Activated T-cell treated with anti-CD3 and anti-CD28 coated beads, Interleukin-2, amount 50 U/mL, for 4 hours (primary cell): ENCODE measurements around the gene PRF1. TPM values are rescaled to one million over a fixed set of nuclear protein-coding genes. Genes with fewer than 3 reads are reported as not detected.

Source experiments
- ATAC-seq, 2 donors: fragments of 200-7000 bp; cut with Tn5 transposase; one replicate each; pipeline ENCODE4 v1.10.0; 2021
- DNase-seq: peaks from one replicate; pipeline ENCODE4 v3.0.0-alpha.2; 2020
- H3K27me3 Mint-ChIP-seq: one replicate; pipeline ENCODE4 v1.8.0; 2021; ENCODE audit warnings: low read depth, mixed read lengths
- H3K36me3 Mint-ChIP-seq: one replicate; pipeline ENCODE4 v1.8.0; 2022; ENCODE audit warnings: mixed read lengths; ENCODE audit not compliant: insufficient read depth
- H3K4me1 Mint-ChIP-seq: one replicate; pipeline ENCODE4 v1.8.0; 2021; ENCODE audit warnings: low read depth, mixed read lengths
- H3K4me3 Mint-ChIP-seq: one replicate; pipeline ENCODE4 v1.8.0; 2021; ENCODE audit warnings: mild to moderate bottlenecking, moderate library complexity, mixed read lengths
- H3K9me3 Mint-ChIP-seq: one replicate; pipeline ENCODE4 v1.8.0; 2021; ENCODE audit warnings: mixed read lengths
- total RNA-seq, 3 donors: library from RNA; stranded (reverse); gene quantifications; one replicate each; pipeline ENCODE4 v1.2.1, GENCODE V29; 2021

Gene PRF1
- total RNA-seq, 3 donors from 2014 or later, result 15.7 to 57.6 (median 36.6) TPM

GRCh38 chr10:70604106-70604505 lies 1.6 kb upstream of the PRF1 start:
- ATAC-seq (no peak), DNase-seq (no peak)
- Mint-ChIP-seq H3K27me3 (no peaks in the 10 kb centered on the region), H3K4me1 (peaks cover 50% of the 10 kb centered on the region), H3K4me3 (peak overlapping the region; percentile 92), H3K9me3 (no peaks in the 10 kb centered on the region), H3K36me3 (peaks cover 4% of the 10 kb centered on the region)

- Mint-ChIP-seq H3K9me3 (no peaks in the 10 kb centered on the region), H3K36me3 (peaks cover 7% of the 10 kb centered on the region), H3K27me3 (no peaks in the 10 kb centered on the region), H3K4me1 (peaks cover 53% of the 10 kb centered on the region), H3K4me3 (peak overlapping the region; percentile 92)
- DNase-seq, result peak; percentile 36
- peak; percentile 50 to 53 for ATAC-seq
Observed at GRCh38 chr10:70603449-70603801, 884 bp upstream of the PRF1 start.

GRCh38 chr10:70601746-70602145 lies 795 bp downstream of the PRF1 start:
- peaks cover 17% of the 10 kb centered on the region for H3K36me3 Mint-ChIP-seq

GRCh38 chr10:70600512-70601395 lies 1.8 kb downstream of the PRF1 start:
- Mint-ChIP-seq H3K36me3 (peaks cover 21% of the 10 kb centered on the region), H3K4me1 (peaks cover 59% of the 10 kb centered on the region), H3K27me3 (no peaks in the 10 kb centered on the region), H3K9me3 (no peaks in the 10 kb centered on the region), H3K4me3 (peak overlapping the region; percentile 92)
- DNase-seq (no peak), ATAC-seq (no peak)

More at GRCh38 chr10:70601746-70602145, 795 bp downstream of the PRF1 start:
- no peaks in the 10 kb centered on the region for H3K9me3 Mint-ChIP-seq
- no peaks in the 10 kb centered on the region for H3K27me3 Mint-ChIP-seq
- no peak for DNase-seq
- H3K4me3 Mint-ChIP-seq, result peak overlapping the region; percentile 92
- no peak for ATAC-seq
- H3K4me1 Mint-ChIP-seq, result peaks cover 55% of the 10 kb centered on the region

GRCh38 chr10:70599791-70600190 lies 2.8 kb downstream of the PRF1 start:
- no peaks in the 10 kb centered on the region for H3K9me3 Mint-ChIP-seq
- H3K27me3 Mint-ChIP-seq, result no peaks in the 10 kb centered on the region
- DNase-seq, result no peak
- H3K36me3 Mint-ChIP-seq, result peaks cover 22% of the 10 kb centered on the region
- ATAC-seq, result no peak
- H3K4me3 Mint-ChIP-seq, result peak overlapping the region; percentile 92
- peaks cover 66% of the 10 kb centered on the region for H3K4me1 Mint-ChIP-seq

GRCh38 chr10:70599319-70599718 lies 3.2 kb downstream of the PRF1 start:
- no peak for DNase-seq
- peaks cover 22% of the 10 kb centered on the region for H3K36me3 Mint-ChIP-seq
- ATAC-seq, result no peak
- H3K27me3 Mint-ChIP-seq, result no peaks in the 10 kb centered on the region
- H3K9me3 Mint-ChIP-seq, result no peaks in the 10 kb centered on the region
- peak overlapping the region; percentile 92 for H3K4me3 Mint-ChIP-seq
- peaks cover 68% of the 10 kb centered on the region for H3K4me1 Mint-ChIP-seq

GRCh38 chr10:70598857-70599295 lies 3.7 kb downstream of the PRF1 start:
- ATAC-seq, result no peak

GRCh38 chr10:70597856-70598815 lies 4.4 kb downstream of the PRF1 start:
- H3K36me3 Mint-ChIP-seq, result peaks cover 22% of the 10 kb centered on the region
- H3K4me3 Mint-ChIP-seq, result no peak overlapping the region
- ATAC-seq (no peak), DNase-seq (no peak)
- H3K4me1 Mint-ChIP-seq, result peaks cover 58% of the 10 kb centered on the region
- no peaks in the 10 kb centered on the region for H3K27me3 Mint-ChIP-seq
- no peaks in the 10 kb centered on the region for H3K9me3 Mint-ChIP-seq

More at GRCh38 chr10:70598857-70599295, 3.7 kb downstream of the PRF1 start:
- H3K9me3 Mint-ChIP-seq, result no peaks in the 10 kb centered on the region
- H3K4me1 Mint-ChIP-seq, result peaks cover 66% of the 10 kb centered on the region
- H3K27me3 Mint-ChIP-seq, result no peaks in the 10 kb centered on the region
- DNase-seq, result no peak
- peak overlapping the region; percentile 48 for H3K4me3 Mint-ChIP-seq
- peaks cover 22% of the 10 kb centered on the region for H3K36me3 Mint-ChIP-seq

GRCh38 chr10:70596860-70597809 lies 5.4 kb downstream of the PRF1 start:
- Mint-ChIP-seq H3K9me3 (no peaks in the 10 kb centered on the region), H3K36me3 (peaks cover 22% of the 10 kb centered on the region), H3K27me3 (no peaks in the 10 kb centered on the region), H3K4me3 (peak overlapping the region; percentile 16), H3K4me1 (peaks cover 50% of the 10 kb centered on the region)
- DNase-seq (no peak), ATAC-seq (no peak)

GRCh38 chr10:70596110-70596798 lies 6.3 kb downstream of the PRF1 start:
- peaks cover 42% of the 10 kb centered on the region for H3K4me1 Mint-ChIP-seq
- H3K36me3 Mint-ChIP-seq, result peaks cover 22% of the 10 kb centered on the region
- DNase-seq (no peak), ATAC-seq (no peak)
- no peaks in the 10 kb centered on the region for H3K27me3 Mint-ChIP-seq
- H3K9me3 Mint-ChIP-seq, result no peaks in the 10 kb centered on the region
- no peak overlapping the region for H3K4me3 Mint-ChIP-seq

GRCh38 chr10:70595566-70596016 lies 7.0 kb downstream of the PRF1 start:
- Mint-ChIP-seq H3K4me3 (no peak overlapping the region), H3K27me3 (no peaks in the 10 kb centered on the region), H3K36me3 (peaks cover 22% of the 10 kb centered on the region), H3K4me1 (peaks cover 37% of the 10 kb centered on the region), H3K9me3 (no peaks in the 10 kb centered on the region)
- ATAC-seq (no peak), DNase-seq (no peak)

- no peak for DNase-seq
Observed at GRCh38 chr10:70594161-70594560, 8.4 kb downstream of the PRF1 start.

GRCh38 chr10:70593513-70593890 lies 9.0 kb downstream of the PRF1 start:
- Mint-ChIP-seq H3K4me1 (peaks cover 24% of the 10 kb centered on the region), H3K9me3 (no peaks in the 10 kb centered on the region), H3K27me3 (no peaks in the 10 kb centered on the region), H3K4me3 (no peak overlapping the region), H3K36me3 (peaks cover 16% of the 10 kb centered on the region)
- DNase-seq (no peak), ATAC-seq (no peak)

More at GRCh38 chr10:70594161-70594560, 8.4 kb downstream of the PRF1 start:
- no peaks in the 10 kb centered on the region for H3K27me3 Mint-ChIP-seq
- peaks cover 19% of the 10 kb centered on the region for H3K36me3 Mint-ChIP-seq
- ATAC-seq, result no peak
- no peaks in the 10 kb centered on the region for H3K9me3 Mint-ChIP-seq
- no peak overlapping the region for H3K4me3 Mint-ChIP-seq
- H3K4me1 Mint-ChIP-seq, result peaks cover 27% of the 10 kb centered on the region
